Astrocyte of the spinal cord (primary cell): ENCODE measurements around the gene CORO6.
A peak's percentile ranks its signal among the peaks of the same experiment; 100 is the strongest.

Experiments
- DNase-seq: peaks from one replicate; pipeline ENCODE4 v3.0.0; 2011; ENCODE audit warnings: low read depth, low spot score
- H3K4me3 ChIP-seq: 2 replicates; pipeline ENCODE4 v1.5.1; 2011; ENCODE audit warnings: low read depth, mild to moderate bottlenecking, low read length, moderate library complexity
- in situ Hi-C: cut with HindIII; loops from 2 replicates; pipeline ENCODE4 v1.10.0; 2017; ENCODE audit warnings: low sequenced_read_pairs
- TF ChIP-seq, protein P1 (sequence below): IDR thresholded peaks from 2 replicates; pipeline ENCODE4 v1.5.1; 2012; ENCODE audit warnings: low read depth, mild to moderate bottlenecking, low read length, inconsistent platforms

Gene CORO6

GRCh38 chr17:29588562-29589411 is 33.9 kb downstream of the CORO6 start:
- H3K4me3 ChIP-seq: peak overlapping the region; percentile 76
- DNase-seq: no peak
- TF ChIP-seq, protein P1, sequence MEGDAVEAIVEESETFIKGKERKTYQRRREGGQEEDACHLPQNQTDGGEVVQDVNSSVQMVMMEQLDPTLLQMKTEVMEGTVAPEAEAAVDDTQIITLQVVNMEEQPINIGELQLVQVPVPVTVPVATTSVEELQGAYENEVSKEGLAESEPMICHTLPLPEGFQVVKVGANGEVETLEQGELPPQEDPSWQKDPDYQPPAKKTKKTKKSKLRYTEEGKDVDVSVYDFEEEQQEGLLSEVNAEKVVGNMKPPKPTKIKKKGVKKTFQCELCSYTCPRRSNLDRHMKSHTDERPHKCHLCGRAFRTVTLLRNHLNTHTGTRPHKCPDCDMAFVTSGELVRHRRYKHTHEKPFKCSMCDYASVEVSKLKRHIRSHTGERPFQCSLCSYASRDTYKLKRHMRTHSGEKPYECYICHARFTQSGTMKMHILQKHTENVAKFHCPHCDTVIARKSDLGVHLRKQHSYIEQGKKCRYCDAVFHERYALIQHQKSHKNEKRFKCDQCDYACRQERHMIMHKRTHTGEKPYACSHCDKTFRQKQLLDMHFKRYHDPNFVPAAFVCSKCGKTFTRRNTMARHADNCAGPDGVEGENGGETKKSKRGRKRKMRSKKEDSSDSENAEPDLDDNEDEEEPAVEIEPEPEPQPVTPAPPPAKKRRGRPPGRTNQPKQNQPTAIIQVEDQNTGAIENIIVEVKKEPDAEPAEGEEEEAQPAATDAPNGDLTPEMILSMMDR: no peak
- in situ Hi-C loops: no loop called here

DNA sequence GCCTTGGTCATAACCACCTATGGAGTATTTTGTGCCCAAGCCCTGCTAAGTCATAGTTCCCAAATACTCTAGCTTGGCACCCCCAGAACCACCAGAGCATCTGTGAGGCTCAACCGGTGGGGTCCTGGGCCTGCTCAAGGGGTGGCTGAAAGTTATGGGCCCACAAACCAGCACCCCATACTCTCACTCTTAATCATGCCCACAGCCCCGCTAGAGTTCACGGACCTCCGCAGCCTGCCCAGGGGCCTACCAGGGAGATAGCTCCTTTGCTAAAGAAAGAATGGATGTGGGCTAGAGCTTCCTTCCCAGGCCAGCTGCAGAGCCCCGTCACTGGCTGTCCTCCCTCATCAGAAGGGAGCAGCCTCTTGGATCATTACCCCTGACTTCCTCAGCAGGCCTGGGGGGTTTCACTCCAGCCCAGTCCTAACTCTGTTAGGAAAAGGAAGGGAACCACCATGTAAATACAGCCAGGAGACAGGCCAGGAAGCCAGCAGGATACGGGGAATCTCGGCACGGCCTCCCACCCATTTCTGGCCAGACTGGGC is 34.6 kb downstream of the CORO6 start:
- in situ Hi-C loops: no loop called here
- TF ChIP-seq, protein P1: no peak

GRCh38 chr17:29587591-29587990 is 35.1 kb downstream of the CORO6 start:
- peak overlapping the region; percentile 76 for H3K4me3 ChIP-seq
- in situ Hi-C loops: no loop called here
- DNase-seq: no peak
- TF ChIP-seq, protein P1: no peak

More for the DNA sequence above, 34.6 kb downstream of the CORO6 start:
- H3K4me3 ChIP-seq: peak overlapping the region; percentile 76
- no peak for DNase-seq

DNA sequence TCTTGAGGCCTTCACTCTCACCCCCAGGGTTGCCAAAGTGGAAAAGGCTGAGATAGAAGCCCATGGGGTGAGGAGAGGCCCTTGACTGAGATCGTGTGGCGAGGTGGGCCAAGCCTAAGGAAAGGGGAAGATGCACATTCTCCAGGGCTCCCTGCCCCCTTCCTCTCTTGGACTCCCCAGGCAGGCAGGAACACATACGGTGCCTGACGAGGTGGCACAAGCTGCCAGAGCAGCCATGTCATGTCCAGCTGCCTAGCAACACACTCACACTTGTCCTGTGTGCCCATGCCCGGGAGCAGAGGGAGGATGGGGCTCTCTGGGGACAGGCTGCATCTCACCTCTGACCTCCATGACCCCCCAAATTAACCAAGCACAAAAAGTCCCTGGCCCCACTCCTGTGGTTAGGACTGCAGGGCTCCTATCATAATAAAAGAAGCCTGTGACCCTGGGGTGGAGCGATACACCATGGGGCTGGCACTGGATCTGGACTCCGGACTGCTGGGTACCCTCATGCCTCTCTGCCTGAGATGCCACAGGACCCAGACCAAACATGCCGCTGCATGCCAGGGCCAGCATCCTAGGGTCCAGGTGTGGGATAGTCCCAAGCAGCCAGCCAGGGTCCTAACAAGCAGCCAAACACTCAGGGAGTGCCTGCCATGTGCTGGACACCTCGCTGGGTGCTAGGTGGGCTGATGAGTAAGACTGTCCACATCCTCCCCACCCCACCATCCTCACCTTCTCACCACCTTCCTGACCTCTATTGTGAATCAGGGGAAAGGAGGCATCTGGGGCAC is 35.8 kb downstream of the CORO6 start:
- H3K4me3 ChIP-seq: no peak overlapping the region
- no peak for DNase-seq
- TF ChIP-seq, protein P1: no peak
- in situ Hi-C loops: no loop called here

DNA sequence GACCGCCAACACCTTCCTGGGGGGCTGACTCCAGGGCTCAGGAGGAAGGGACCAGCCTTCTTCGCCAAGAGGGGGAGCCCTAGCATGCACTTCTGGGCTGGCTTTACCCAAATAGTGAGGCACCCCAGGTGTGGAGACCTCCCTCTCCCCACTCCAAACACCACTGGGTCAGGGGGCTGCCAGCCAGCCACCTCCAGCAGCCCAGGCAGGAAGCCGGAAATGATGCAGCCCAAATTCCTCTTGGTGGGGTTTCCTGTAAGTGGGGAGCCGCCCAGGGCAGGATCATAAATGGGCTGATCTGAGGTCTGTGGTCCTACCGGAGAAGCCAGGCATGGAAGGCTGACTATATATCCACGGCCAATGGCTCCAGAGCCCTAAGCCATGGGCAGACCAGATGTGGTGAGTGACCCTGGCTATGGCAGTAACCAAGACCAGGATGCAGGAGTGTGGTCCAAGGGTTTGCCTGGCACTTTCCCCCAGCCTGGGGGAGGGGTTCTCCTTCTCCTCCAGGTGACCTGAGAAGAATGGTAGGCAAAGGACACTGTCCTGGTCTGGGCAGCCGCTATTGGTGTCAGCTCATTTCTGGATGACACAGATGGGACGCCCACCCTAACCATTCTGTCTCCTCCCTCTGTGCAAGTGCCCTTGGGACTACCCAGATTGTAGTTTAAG is 37.5 kb downstream of the CORO6 start:
- no peak for DNase-seq
- TF ChIP-seq, protein P1: peak; percentile 55
- in situ Hi-C loops: no loop called here
- H3K4me3 ChIP-seq: no peak overlapping the region

DNA sequence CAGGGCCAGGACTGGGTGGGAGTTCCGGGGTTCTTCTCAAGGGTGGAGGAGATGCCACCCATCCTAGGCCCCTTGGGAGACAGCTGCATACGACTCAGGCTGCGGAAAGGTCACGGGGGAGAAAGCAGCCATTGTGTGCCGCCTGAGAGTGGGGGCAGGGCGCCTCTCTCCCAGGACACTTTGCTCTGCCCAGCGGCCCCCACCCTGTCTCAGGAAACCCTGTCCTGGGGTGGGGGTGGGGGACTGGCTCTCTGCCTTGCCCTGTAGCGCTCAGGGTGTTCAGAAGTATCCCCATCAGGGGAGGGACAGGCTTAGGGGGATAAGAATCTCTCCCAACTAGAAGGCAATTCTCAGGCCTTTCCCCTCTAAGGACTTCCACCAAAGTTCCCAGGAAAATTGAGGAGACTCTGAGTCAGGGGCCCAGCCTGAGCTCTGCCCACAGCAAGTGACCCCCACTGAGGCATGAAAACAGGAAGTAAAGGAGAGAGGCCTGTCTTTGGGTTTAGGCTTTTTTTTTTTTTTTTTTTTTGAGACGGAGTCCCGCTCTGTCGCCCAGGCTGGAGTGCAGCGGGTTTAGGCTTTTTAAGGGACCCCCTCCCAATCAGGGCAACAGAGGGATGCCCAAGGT is 38.1 kb downstream of the CORO6 start:
- DNase-seq: no peak
- TF ChIP-seq, protein P1: no peak
- H3K4me3 ChIP-seq: no peak overlapping the region
- in situ Hi-C loops: no loop called here
